ENCODE data around the gene PRPF40A. TPM values are rescaled to one million over a fixed set of nuclear protein-coding genes. Genes with fewer than 3 reads are reported as not detected.

Gene PRPF40A
- total RNA-seq, 2 donors from 2014 or later, result 190 to 222 TPM

DNA sequence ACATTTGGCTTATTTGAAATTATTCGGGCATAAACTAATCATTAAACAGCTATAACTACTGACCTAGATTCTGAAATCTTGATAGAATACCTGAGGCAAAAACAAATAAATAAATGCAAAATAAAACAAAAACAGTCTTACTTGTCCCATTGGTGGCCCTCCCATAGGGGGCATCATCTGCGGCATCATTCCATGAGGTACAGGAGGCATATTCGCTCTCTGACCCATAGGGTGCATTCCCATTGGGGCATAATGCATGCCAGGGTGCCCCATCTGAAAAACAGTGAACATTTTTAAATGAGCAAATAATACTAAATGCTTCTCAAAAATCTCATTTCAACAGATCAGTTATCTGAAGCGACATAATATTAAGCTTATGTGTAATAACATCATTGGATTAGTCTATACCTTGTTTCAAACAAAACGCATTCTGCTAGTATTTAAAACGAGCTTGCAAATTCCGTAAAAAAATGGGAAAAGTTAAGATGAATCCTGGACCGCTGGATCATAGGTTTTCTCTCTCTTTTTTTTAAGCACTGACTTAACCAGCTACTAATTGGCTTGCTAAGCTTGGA is 1.3 kb downstream of the PRPF40A start:
- DNase-seq, result peak; percentile 79
- TF ChIP-seq CTCF (conservative IDR thresholded peaks at IDR 0.05), result peak; percentile 96
- H3K4me3 Mint-ChIP-seq, result peak overlapping the region; percentile 99

DNA sequence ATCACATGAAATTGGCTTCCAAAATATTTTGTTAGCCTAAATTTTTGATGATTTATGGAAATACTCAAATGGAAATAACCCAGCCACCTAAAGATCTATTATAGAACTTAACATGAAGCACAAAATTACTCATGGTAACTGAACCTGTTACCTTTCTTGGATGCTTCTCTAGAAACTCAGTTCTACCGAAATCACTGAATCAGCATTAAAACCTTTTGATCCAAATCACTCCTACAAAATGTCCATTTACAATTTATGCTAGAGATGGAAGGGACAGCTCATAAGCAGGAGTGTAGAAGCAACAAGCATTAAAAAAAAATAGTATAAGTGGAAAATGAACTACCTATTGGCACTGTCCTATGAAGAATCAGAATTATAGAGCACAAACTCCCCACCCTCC is 2.1 kb downstream of the PRPF40A start:
- Histone ChIP-seq H3K4me3 (ENCODE audit: low read length) (peak overlapping the region; percentile 97), H3K4me1 (ENCODE audit: control insufficient read depth, insufficient read depth, low read length) (no peaks in the 10 kb centered on the region), H3K27me3 (ENCODE audit: control insufficient read depth, insufficient read depth, low read length, poor library complexity, severe bottlenecking) (no peaks in the 10 kb centered on the region), H3K36me3 (ENCODE audit: control insufficient read depth, insufficient read depth, low read length) (peaks cover 59% of the 10 kb centered on the region), H3K27ac (ENCODE audit: low read depth, low read length) (no peak overlapping the region), H3K9ac (ENCODE audit: extremely low read depth, low read length, poor library complexity, severe bottlenecking) (peak overlapping the region; percentile 93), H3K9me3 (ENCODE audit: control insufficient read depth, low read length) (peaks cover 16% of the 10 kb centered on the region)
- peak overlapping the region; percentile 49 for H3K27ac Mint-ChIP-seq
- DNase-seq, result no peak
- H3K9me3 Mint-ChIP-seq, result no peaks in the 10 kb centered on the region
- 65% methylated on average over 1 of the region's 1 CpG; no CpG with 5 or more reads in 1 of the 2 experiments for WGBS, 2 experiments (ENCODE audit: insufficient coverage in 1 of 2, insufficient read length in 1 of 2)
- H3K36me3 Mint-ChIP-seq (ENCODE audit: low read depth), result peaks cover 42% of the 10 kb centered on the region
- peak overlapping the region; percentile 99 for H3K4me3 Mint-ChIP-seq
- no peaks in the 10 kb centered on the region for H3K27me3 Mint-ChIP-seq (ENCODE audit: insufficient read depth)
- peaks cover 21% of the 10 kb centered on the region for H3K4me1 Mint-ChIP-seq
- no peak for TF ChIP-seq CTCF (conservative IDR thresholded peaks at IDR 0.05)

More for the DNA sequence above, 1.3 kb downstream of the PRPF40A start:
- H3K9me3 ChIP-seq (ENCODE audit: control insufficient read depth, low read length), result peaks cover 8% of the 10 kb centered on the region
- H3K4me3 ChIP-seq (ENCODE audit: low read length), result peak overlapping the region; percentile 97
- H3K27me3 Mint-ChIP-seq (ENCODE audit: insufficient read depth), result no peaks in the 10 kb centered on the region
- no peaks in the 10 kb centered on the region for H3K4me1 ChIP-seq (ENCODE audit: control insufficient read depth, insufficient read depth, low read length)
- no peak overlapping the region for H3K27ac ChIP-seq (ENCODE audit: low read depth, low read length)
- H3K4me1 Mint-ChIP-seq, result peaks cover 29% of the 10 kb centered on the region
- peaks cover 56% of the 10 kb centered on the region for H3K36me3 ChIP-seq (ENCODE audit: control insufficient read depth, insufficient read depth, low read length)
- peaks cover 35% of the 10 kb centered on the region for H3K36me3 Mint-ChIP-seq (ENCODE audit: low read depth)
- no peaks in the 10 kb centered on the region for H3K9me3 Mint-ChIP-seq
- peak overlapping the region; percentile 93 for H3K9ac ChIP-seq (ENCODE audit: extremely low read depth, low read length, poor library complexity, severe bottlenecking)
- 5 to 11% methylated on average over 3 to 8 of the region's 8 CpGs for WGBS, 2 experiments (ENCODE audit: insufficient coverage in 1 of 2, insufficient read length in 1 of 2)
- H3K27ac Mint-ChIP-seq, result peak overlapping the region; percentile 97
- no peaks in the 10 kb centered on the region for H3K27me3 ChIP-seq (ENCODE audit: control insufficient read depth, insufficient read depth, low read length, poor library complexity, severe bottlenecking)

DNA sequence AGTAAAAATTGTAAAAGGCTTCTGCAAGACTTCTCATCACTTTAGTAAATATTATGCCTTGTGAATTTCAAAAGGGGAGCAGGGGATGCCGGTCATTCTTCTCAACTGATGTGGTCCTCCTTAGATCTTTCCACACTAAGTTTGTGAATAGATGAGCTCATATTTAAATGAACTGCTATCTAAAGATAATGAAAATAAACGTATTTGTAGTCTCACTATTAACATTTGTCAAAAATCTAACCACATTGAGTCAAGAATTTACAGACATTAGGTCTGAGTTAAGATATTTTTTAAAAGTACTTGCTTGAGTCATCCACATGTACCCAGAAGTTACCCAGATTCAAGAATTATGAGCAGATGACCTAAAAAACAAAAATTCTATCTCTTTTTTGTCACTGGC is 6.5 kb downstream of the PRPF40A start:
- peaks cover 31% of the 10 kb centered on the region for H3K4me1 Mint-ChIP-seq
- H3K27ac Mint-ChIP-seq, result no peak overlapping the region
- DNase-seq, result no peak
- no peaks in the 10 kb centered on the region for H3K27me3 ChIP-seq (ENCODE audit: control insufficient read depth, insufficient read depth, low read length, poor library complexity, severe bottlenecking)
- peaks cover 33% of the 10 kb centered on the region for H3K9me3 ChIP-seq (ENCODE audit: control insufficient read depth, low read length)
- H3K4me1 ChIP-seq (ENCODE audit: control insufficient read depth, insufficient read depth, low read length), result no peaks in the 10 kb centered on the region
- H3K36me3 Mint-ChIP-seq (ENCODE audit: low read depth), result peaks cover 65% of the 10 kb centered on the region
- H3K27ac ChIP-seq (ENCODE audit: low read depth, low read length), result no peak overlapping the region
- H3K9ac ChIP-seq (ENCODE audit: extremely low read depth, low read length, poor library complexity, severe bottlenecking), result no peak overlapping the region
- H3K9me3 Mint-ChIP-seq, result no peaks in the 10 kb centered on the region
- TF ChIP-seq CTCF (conservative IDR thresholded peaks at IDR 0.05), result no peak
- H3K4me3 Mint-ChIP-seq, result no peak overlapping the region
- WGBS, 2 experiments (ENCODE audit: insufficient coverage in 1 of 2, insufficient read length in 1 of 2), result 92% methylated on average over 2 of the region's 2 CpGs; no CpG with 5 or more reads in 1 of the 2 experiments
- no peaks in the 10 kb centered on the region for H3K27me3 Mint-ChIP-seq (ENCODE audit: insufficient read depth)
- H3K4me3 ChIP-seq (ENCODE audit: low read length), result no peak overlapping the region
- H3K36me3 ChIP-seq (ENCODE audit: control insufficient read depth, insufficient read depth, low read length), result peaks cover 97% of the 10 kb centered on the region

All from endodermal cell (in vitro differentiated cells).